CD4-positive, alpha-beta T cell treated with Interleukin-12 subunit alpha and Interleukin-12 subunit beta, for 1 hour (primary cell): Measurements from ENCODE around the gene ZNF207.
"Not testable (repeated sequence)": the region's sequence is repeated elsewhere in the genome, so short reads cannot be mapped to it uniquely, and the experiment has no call there.

Experiments used
- DNase-seq: peaks from one replicate; pipeline ENCODE4 v3.0.0-alpha.2; 2020

The ZNF207 gene

GRCh38 chr17:32388613-32389459, 38.9 kb downstream of the ZNF207 start:
- DNase-seq, result no peak

- DNase-seq, result no peak
Observed at GRCh38 chr17:32393904-32394303, 43.9 kb downstream of the ZNF207 start.

GRCh38 chr17:32396343-32396742, 46.4 kb downstream of the ZNF207 start:
- no peak for DNase-seq

GRCh38 chr17:32398946-32399345, 49.0 kb downstream of the ZNF207 start:
- no peak for DNase-seq

- DNase-seq, result not testable (repeated sequence)
Observed at GRCh38 chr17:32410085-32410484, 60.1 kb downstream of the ZNF207 start.

GRCh38 chr17:32426894-32427293, 76.9 kb downstream of the ZNF207 start:
- no peak for DNase-seq

GRCh38 chr17:32429598-32429997, 79.6 kb downstream of the ZNF207 start:
- DNase-seq, result no peak
